Muscle layer of duodenum (tissue), 2 donors: ENCODE measurements around the gene TCTA.

Experiments
- H3K27ac ChIP-seq: one replicate; pipeline ENCODE4 v1.7.0; 2013; ENCODE audit warnings: mild to moderate bottlenecking, low read length
- H3K27me3 ChIP-seq: one replicate; pipeline ENCODE4 v1.7.0; 2013; ENCODE audit warnings: low read depth, mild to moderate bottlenecking, control low read depth, low read length
- H3K36me3 ChIP-seq, 2 donors: one replicate each; pipeline ENCODE4 v1.7.0; 2013; ENCODE audit warnings: low read length in 2 of 2, control low read depth in 1 of 2, mild to moderate bottlenecking in 1 of 2; ENCODE audit not compliant: insufficient read depth in 2 of 2, control insufficient read depth in 1 of 2
- H3K4me1 ChIP-seq, 2 donors: one replicate each; pipeline ENCODE4 v1.7.0; 2013; ENCODE audit warnings: low read length in 2 of 2, mild to moderate bottlenecking in 2 of 2, control low read depth in 1 of 2, moderate library complexity in 1 of 2; ENCODE audit not compliant: insufficient read depth in 2 of 2, control insufficient read depth in 1 of 2
- H3K4me3 ChIP-seq, 2 donors: one replicate each; pipeline ENCODE4 v1.7.0; 2013; ENCODE audit warnings: low read length in 2 of 2, low read depth in 1 of 2, mild to moderate bottlenecking in 1 of 2
- H3K9me3 ChIP-seq, 2 donors: one replicate each; pipeline ENCODE4 v1.7.0; 2013; ENCODE audit warnings: low read length in 2 of 2, control low read depth in 1 of 2, mild to moderate bottlenecking in 1 of 2; ENCODE audit not compliant: control insufficient read depth in 1 of 2
- donor health status: healthy.

Gene TCTA

DNA sequence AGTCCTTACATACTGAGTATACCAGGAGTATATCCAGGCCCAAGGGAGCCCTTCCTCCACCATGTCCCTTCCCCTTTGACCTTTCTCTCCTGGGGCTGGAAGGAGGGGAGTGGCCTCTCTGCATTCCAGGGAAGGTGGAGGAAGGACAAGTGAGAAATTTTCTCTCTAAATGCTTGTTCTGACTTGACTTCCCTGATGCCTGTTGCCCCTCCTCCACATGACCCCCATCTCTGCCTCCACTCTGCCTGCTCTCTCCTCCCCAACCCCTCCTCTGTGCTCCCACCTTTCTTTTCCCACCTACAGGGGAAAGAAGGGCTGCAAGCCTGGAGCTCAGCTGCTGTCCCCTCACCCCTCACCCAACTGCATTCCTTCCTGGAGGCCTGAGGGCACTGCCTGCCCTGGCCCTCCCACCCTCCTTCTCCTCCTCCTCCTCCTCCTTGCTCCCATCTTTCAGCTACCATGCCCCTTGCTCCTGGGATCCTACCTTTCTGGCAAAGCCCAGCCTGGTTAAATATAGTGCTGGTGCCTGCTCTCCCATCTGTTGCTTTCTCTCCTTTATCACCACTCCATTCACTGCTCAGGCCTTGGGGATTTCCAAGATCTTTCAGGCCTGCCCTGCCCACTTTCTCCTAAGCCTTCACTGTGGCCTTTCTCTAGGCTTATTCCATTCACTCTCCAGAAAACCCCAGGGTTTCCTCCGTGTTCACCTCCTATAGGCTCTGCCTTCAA lies 49.4 kb downstream of the TCTA start:
- Histone ChIP-seq H3K27me3 (no peaks in the 10 kb centered on the region), H3K9me3 (no peaks in the 10 kb centered on the region), H3K36me3 (no peaks in the 10 kb centered on the region), H3K4me3 (no peak overlapping the region), H3K27ac (no peak overlapping the region), H3K4me1 (peaks cover 0 to 5% of the 10 kb centered on the region in 2 donors)

- H3K9me3 ChIP-seq = no peaks in the 10 kb centered on the region
- no peaks in the 10 kb centered on the region for H3K36me3 ChIP-seq
- peaks cover 0 to 5% of the 10 kb centered on the region in 2 donors for H3K4me1 ChIP-seq
- H3K27me3 ChIP-seq = no peaks in the 10 kb centered on the region
- H3K4me3 ChIP-seq = no peak overlapping the region
- H3K27ac ChIP-seq = no peak overlapping the region
Observed at GRCh38 chr3:49462222-49462621, 50.0 kb downstream of the TCTA start.

- peak overlapping the region; percentile 83 for H3K27ac ChIP-seq
- H3K27me3 ChIP-seq = no peaks in the 10 kb centered on the region
- H3K4me3 ChIP-seq = no peak overlapping the region
- peaks cover 0 to 4% of the 10 kb centered on the region in 2 donors for H3K36me3 ChIP-seq
- peaks cover 8 to 14% of the 10 kb centered on the region in 2 donors for H3K4me1 ChIP-seq
- H3K9me3 ChIP-seq = no peaks in the 10 kb centered on the region
Observed at GRCh38 chr3:49465270-49466034, 53.2 kb downstream of the TCTA start.
